ENCODE results near the gene PIGU. TPM values are rescaled to one million over a fixed set of nuclear protein-coding genes. Genes with fewer than 3 reads are reported as not detected.

The PIGU gene
- total and polyA plus RNA-seq, 9 of the 15 experiments (the other 6 are each of a cell fraction or from before 2014, with no cell fraction given) = 6.5 to 100 (median 28.1) TPM

DNA sequence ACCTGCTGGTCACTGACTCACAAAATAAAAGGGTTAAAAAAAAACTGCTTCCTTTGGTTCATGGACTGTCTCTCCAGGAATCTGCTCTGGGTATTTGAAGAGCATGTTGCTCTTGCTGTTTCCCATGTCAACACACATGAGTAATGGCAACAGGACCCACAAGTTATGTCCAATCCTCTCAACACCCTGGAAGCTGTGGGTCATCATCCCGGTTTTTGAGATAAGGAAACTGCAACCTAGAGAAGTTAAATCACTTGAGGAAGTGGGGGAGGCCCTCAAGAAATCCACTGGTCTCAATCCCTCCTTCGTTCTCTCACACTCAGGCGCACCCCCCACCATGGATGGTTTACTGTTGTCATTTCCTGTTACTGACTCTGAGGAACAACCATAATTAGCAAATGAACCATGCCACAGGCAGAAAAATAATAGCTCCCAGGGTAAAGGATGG lies 106.0 kb downstream of the PIGU start (continued):
- TF ChIP-seq CBX3 (IDR thresholded peaks at IDR 0.05; ENCODE audit: borderline replicate concordance in 1 of 2, low read length in 2 of 2) = peak in 1 of 2 experiments; percentile 43; a peak in 1 of 3 replicates
- TF ChIP-seq, protein P1, sequence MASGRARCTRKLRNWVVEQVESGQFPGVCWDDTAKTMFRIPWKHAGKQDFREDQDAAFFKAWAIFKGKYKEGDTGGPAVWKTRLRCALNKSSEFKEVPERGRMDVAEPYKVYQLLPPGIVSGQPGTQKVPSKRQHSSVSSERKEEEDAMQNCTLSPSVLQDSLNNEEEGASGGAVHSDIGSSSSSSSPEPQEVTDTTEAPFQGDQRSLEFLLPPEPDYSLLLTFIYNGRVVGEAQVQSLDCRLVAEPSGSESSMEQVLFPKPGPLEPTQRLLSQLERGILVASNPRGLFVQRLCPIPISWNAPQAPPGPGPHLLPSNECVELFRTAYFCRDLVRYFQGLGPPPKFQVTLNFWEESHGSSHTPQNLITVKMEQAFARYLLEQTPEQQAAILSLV (tag; IDR thresholded peaks at IDR 0.05) = no peak
- TF ChIP-seq ZSCAN32 (CRISPR knock-in tag; IDR thresholded peaks at IDR 0.05) = no peak
- TF ChIP-seq HLTF (IDR thresholded peaks at IDR 0.05) = no peak
- TF ChIP-seq ZNF766 (CRISPR knock-in tag; conservative IDR thresholded peaks at IDR 0.05) = 0 out of 2 replicates have a peak, but pooled peaks have one; percentile 73
- peak; percentile 54; the same call in 1 of the 2 replicates for TF ChIP-seq SMAD4 (CRISPR knock-in tag; conservative IDR thresholded peaks at IDR 0.05)
- TF ChIP-seq, protein P2, sequence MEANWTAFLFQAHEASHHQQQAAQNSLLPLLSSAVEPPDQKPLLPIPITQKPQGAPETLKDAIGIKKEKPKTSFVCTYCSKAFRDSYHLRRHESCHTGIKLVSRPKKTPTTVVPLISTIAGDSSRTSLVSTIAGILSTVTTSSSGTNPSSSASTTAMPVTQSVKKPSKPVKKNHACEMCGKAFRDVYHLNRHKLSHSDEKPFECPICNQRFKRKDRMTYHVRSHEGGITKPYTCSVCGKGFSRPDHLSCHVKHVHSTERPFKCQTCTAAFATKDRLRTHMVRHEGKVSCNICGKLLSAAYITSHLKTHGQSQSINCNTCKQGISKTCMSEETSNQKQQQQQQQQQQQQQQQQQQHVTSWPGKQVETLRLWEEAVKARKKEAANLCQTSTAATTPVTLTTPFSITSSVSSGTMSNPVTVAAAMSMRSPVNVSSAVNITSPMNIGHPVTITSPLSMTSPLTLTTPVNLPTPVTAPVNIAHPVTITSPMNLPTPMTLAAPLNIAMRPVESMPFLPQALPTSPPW (CRISPR knock-in tag; IDR thresholded peaks at IDR 0.05) = peak; percentile 48; the same call in 1 of the 2 replicates
- TF ChIP-seq, protein P3, sequence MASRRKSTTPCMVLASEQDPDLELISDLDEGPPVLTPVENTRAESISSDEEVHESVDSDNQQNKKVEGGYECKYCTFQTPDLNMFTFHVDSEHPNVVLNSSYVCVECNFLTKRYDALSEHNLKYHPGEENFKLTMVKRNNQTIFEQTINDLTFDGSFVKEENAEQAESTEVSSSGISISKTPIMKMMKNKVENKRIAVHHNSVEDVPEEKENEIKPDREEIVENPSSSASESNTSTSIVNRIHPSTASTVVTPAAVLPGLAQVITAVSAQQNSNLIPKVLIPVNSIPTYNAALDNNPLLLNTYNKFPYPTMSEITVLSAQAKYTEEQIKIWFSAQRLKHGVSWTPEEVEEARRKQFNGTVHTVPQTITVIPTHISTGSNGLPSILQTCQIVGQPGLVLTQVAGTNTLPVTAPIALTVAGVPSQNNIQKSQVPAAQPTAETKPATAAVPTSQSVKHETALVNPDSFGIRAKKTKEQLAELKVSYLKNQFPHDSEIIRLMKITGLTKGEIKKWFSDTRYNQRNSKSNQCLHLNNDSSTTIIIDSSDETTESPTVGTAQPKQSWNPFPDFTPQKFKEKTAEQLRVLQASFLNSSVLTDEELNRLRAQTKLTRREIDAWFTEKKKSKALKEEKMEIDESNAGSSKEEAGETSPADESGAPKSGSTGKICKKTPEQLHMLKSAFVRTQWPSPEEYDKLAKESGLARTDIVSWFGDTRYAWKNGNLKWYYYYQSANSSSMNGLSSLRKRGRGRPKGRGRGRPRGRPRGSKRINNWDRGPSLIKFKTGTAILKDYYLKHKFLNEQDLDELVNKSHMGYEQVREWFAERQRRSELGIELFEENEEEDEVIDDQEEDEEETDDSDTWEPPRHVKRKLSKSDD (conservative IDR thresholded peaks at IDR 0.05; ENCODE audit: low read length) = no peak
- TF ChIP-seq PTBP1 (IDR thresholded peaks at IDR 0.05; ENCODE audit: low read depth, low read length) = no peak
- TF ChIP-seq, protein P4, sequence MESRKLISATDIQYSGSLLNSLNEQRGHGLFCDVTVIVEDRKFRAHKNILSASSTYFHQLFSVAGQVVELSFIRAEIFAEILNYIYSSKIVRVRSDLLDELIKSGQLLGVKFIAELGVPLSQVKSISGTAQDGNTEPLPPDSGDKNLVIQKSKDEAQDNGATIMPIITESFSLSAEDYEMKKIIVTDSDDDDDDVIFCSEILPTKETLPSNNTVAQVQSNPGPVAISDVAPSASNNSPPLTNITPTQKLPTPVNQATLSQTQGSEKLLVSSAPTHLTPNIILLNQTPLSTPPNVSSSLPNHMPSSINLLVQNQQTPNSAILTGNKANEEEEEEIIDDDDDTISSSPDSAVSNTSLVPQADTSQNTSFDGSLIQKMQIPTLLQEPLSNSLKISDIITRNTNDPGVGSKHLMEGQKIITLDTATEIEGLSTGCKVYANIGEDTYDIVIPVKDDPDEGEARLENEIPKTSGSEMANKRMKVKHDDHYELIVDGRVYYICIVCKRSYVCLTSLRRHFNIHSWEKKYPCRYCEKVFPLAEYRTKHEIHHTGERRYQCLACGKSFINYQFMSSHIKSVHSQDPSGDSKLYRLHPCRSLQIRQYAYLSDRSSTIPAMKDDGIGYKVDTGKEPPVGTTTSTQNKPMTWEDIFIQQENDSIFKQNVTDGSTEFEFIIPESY (CRISPR knock-in tag; IDR thresholded peaks at IDR 0.05) = no peak
- TF ChIP-seq NFXL1 (CRISPR knock-in tag; IDR thresholded peaks at IDR 0.05) = no peak
- TF ChIP-seq SMARCE1 (IDR thresholded peaks at IDR 0.05) = peak; percentile 56; the same call in 1 of the 2 replicates
- TF ChIP-seq ZEB2 (IDR thresholded peaks at IDR 0.05) = no peak
- TF ChIP-seq ZNF408 (CRISPR knock-in tag; IDR thresholded peaks at IDR 0.05; ENCODE audit: low read depth) = no peak
- peak; percentile 41 to 57 for TF ChIP-seq NRF1 (conservative IDR thresholded peaks at IDR 0.05 in 1 of 2, IDR thresholded peaks at IDR 0.05 in 1 of 2)
- peak; percentile 97 for TF ChIP-seq MEIS2 (IDR thresholded peaks at IDR 0.05; ENCODE audit: partially characterized antibody)
- TF ChIP-seq SRSF7 (optimal IDR thresholded peaks at IDR 0.05; ENCODE audit: low read depth, low read length) = no peak
- TF ChIP-seq RBM34 (IDR thresholded peaks at IDR 0.05; ENCODE audit: borderline replicate concordance, insufficient read depth, low read length) = no peak
- TF ChIP-seq, protein P5, sequence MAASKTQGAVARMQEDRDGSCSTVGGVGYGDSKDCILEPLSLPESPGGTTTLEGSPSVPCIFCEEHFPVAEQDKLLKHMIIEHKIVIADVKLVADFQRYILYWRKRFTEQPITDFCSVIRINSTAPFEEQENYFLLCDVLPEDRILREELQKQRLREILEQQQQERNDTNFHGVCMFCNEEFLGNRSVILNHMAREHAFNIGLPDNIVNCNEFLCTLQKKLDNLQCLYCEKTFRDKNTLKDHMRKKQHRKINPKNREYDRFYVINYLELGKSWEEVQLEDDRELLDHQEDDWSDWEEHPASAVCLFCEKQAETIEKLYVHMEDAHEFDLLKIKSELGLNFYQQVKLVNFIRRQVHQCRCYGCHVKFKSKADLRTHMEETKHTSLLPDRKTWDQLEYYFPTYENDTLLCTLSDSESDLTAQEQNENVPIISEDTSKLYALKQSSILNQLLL (CRISPR knock-in tag; IDR thresholded peaks at IDR 0.05; ENCODE audit: borderline replicate concordance) = no peak
- TF ChIP-seq ELF1 (tag; IDR thresholded peaks at IDR 0.05) = 0 out of 2 replicates have a peak, but pooled peaks have one; percentile 18
- TF ChIP-seq RAD51 (IDR thresholded peaks at IDR 0.05; ENCODE audit: borderline replicate concordance, low read depth) = no peak

Measured in K562 (cell line).